ENCODE data around the gene SEMA3C.
A peak's percentile ranks its signal among the peaks of the same experiment; 100 is the strongest.

Gene SEMA3C

DNA sequence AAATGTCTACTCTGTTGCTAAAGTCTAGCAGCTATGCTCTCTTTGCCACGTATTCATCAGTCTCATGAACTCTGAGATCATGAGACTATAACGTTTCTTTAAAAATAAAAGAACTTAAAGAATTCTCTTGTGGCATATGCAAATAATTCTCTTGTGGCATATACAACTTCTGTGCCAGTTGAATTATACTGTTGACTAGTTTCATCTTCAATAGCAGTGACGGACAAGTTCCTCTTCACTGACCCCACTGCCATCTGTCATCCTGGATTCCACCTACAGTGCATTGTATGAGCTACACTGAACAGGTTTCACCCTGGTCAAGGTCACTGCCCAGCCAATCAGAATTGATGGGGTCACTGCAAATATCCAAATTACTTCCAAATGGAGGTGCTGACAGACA is 192.2 kb downstream of the SEMA3C start:
- H3K27ac ChIP-seq: no peak overlapping the region
- no peak overlapping the region for H3K4me3 ChIP-seq

DNA sequence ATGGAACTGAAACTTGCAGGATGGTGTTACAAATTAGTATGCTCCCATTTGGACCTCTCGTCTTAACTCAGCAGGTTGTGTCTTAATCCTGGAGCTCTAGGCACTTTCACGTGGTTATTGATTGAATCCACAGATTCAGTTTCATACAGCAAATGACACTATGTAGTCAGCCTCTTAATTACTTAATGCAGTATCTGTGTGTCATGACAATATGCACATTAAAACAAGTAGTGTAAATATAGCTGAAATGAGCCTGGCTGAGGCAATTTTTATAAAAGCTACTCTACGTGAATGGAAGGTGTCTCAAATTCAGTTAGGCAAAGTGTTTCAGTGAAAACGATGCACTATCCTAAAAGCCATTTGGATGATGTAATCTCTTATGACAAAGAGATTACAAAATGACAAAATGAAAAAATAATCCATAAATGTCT is 193.7 kb downstream of the SEMA3C start:
- H3K4me3 ChIP-seq: no peak overlapping the region
- H3K27ac ChIP-seq: peak overlapping the region in 3 of 21 experiments; percentile 22 to 38 (median 28)

DNA sequence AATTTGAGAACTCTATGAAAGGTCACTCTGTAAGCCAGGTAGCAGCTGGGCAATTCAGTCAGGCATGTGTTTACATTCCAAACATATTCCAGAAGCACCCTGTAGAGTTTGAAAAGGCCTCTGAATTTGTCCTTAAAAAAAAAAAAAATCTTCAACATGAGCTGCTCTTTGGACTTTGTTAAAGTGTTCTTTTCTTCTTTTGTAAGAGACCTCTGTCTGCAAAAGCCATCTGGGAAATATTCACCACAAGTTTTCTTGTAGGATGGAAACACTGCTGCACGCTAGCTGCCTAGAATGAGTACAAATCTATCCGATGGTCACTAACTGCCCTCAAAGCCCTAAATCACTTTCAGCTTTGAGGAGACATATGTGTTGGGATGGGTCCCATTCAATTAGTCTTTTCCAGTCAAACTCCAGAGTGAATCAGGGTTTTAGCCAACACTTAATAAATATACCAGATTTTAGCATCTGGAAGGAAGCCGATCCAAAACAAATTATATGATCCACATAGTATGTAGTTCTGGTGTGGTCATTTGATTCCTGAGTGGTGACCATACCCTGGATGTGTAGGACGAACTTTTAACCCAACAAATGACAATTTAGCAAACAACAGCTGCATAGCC is 194.5 kb downstream of the SEMA3C start:
- no peak overlapping the region for H3K4me3 ChIP-seq
- H3K27ac ChIP-seq: peak overlapping the region in 6 of 21 experiments; percentile 19 to 65 (median 41)

DNA sequence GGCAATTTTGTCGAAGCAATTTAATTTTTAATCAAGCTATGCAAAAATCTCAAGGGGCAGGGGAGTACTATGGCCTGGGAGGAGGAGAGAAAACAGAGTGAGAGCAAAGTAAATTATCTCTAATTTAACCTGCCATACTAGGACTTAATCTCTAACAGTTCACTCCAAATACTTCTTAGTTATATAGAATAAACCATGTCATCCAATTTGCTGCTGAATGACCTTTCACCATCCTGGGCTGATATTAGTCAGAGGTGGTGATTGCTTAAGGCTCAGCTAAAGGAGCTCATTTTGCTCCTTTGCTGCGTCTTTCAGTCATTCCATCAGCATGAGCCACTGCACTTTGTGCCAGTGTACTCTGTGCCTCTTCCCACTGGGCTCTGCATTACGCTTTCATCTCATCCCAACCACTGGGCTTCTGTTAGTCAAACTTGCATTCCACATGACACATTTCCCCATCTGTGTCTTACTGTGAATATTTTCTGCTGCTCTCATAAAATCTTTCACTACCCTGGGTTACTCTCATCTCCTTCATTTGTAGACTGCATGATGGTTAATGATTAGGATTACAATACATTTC is 196.1 kb downstream of the SEMA3C start:
- H3K4me3 ChIP-seq: no peak overlapping the region
- H3K27ac ChIP-seq: peak overlapping the region in 16 of 21 experiments; percentile 25 to 86 (median 62)

DNA sequence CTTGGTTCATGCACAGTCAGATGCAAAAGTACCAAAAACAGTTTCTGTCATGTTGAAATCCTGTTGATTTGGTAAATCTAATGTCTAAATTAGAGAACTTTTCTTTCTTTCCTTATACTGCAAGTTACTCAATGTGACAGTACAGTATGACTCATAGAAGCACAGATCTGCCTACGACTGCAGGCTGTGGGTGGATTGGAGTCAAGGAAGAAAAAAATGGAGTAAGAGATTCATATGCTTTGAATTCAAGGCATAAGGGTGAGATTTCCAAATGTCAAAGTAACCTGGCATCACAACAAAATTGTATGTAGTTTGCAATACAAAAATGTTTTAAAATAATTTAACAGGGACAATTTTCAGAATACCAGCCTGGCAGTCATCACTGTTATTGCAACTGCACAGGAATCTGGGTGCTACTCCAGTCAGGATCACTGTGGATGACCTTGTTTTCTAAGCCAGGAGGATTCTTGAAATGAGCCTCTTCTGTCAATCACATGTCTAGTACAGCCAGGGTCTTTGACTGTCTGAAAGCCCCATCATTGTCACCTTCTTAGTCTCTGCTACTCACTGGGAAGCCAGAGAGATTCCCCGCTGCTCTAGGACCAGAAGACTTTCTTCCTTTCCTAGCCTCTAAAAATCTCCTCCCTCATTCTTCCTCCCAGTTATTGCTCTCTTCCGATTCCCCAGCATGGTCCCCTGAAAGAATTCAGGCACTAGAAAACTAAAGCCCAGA is 196.8 kb downstream of the SEMA3C start:
- peak overlapping the region in 16 of 21 experiments; percentile 25 to 86 (median 62) for H3K27ac ChIP-seq

DNA sequence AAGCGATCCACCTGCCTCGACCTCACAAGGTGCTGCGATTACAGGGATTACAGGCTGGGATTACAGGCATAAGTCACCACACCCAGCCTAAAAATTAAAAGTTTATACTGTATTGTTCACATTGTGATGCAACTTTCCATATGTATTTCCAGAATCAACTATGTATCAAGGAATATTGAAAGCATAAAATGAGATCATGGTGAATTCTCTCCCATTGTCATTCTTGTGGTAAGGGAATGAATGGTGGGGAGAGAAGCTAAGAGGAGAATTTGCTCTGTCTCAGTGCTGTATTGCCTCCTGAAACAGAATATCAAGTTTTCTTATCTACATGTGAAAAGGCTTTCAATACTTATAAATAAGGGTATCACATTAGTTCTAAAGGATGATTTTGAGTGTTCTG is 198.7 kb downstream of the SEMA3C start:
- Histone ChIP-seq H3K27ac (no peak overlapping the region), H3K4me3 (no peak overlapping the region)

More for the DNA sequence above, 196.8 kb downstream of the SEMA3C start:
- no peak overlapping the region for H3K4me3 ChIP-seq

DNA sequence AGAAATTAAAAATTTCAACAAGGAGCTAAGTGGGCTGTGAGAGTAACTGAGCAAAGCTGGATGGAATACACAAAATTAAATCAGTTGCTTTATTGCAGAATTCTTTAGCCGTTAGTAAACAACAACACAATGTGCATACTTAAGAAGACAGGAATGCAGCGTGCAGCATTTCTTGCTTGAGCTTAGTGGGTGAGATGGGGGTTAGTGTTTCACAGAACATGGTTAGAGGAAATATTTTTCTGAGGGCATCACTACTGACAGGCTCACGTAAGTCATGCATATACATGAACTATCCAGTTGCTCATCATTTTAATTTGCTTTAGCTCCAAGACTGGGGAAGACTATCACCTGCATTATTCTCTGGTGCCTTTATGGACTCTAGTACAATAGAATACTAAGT is 199.6 kb downstream of the SEMA3C start:
- Histone ChIP-seq H3K27ac (no peak overlapping the region), H3K4me3 (no peak overlapping the region)

- no peak overlapping the region for H3K27ac ChIP-seq
- no peak overlapping the region for H3K4me3 ChIP-seq
Observed at GRCh38 chr7:80711531-80711930, 207.3 kb downstream of the SEMA3C start.

- no peak overlapping the region for H3K27ac ChIP-seq
Observed at GRCh38 chr7:80708123-80708522, 210.7 kb downstream of the SEMA3C start.

GRCh38 chr7:80707318-80707717 is 211.5 kb downstream of the SEMA3C start:
- Histone ChIP-seq H3K27ac (no peak overlapping the region), H3K4me3 (no peak overlapping the region)

More at GRCh38 chr7:80708123-80708522, 210.7 kb downstream of the SEMA3C start:
- H3K4me3 ChIP-seq: no peak overlapping the region

DNA sequence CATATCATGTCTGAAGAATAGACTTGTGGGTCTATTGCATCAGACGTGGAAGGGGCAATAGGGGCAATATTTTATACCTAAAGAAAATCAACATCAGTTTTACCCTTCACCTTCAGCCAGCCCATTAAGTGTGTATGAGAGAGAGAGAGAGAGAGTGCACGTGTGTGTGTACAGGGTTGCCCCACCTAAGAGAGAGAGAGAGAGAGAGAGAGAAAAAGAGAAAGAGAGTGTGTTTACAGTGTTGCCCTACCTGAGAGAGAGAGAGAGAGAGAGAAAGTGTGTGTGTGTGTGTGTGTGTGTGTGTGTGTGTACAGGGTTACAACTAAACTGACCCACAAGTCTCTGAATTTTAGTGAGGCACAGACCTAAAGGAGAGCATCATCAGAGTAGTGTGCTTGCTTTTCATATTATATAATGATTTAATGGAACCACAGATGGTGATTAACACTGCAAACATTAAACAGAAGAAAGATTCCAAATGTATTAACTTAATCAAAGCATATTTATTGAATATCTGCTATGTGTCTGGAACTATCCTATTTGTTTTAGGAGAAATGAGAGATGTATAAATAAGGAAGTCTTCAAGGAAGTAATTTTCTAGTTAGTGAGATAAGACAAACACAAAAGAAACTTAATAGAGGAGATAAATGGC is 213.6 kb downstream of the SEMA3C start:
- H3K4me3 ChIP-seq: no peak overlapping the region
- no peak overlapping the region for H3K27ac ChIP-seq

- Histone ChIP-seq H3K27ac (no peak overlapping the region), H3K4me3 (no peak overlapping the region)
Observed at GRCh38 chr7:80703272-80703671, 215.6 kb downstream of the SEMA3C start.

DNA sequence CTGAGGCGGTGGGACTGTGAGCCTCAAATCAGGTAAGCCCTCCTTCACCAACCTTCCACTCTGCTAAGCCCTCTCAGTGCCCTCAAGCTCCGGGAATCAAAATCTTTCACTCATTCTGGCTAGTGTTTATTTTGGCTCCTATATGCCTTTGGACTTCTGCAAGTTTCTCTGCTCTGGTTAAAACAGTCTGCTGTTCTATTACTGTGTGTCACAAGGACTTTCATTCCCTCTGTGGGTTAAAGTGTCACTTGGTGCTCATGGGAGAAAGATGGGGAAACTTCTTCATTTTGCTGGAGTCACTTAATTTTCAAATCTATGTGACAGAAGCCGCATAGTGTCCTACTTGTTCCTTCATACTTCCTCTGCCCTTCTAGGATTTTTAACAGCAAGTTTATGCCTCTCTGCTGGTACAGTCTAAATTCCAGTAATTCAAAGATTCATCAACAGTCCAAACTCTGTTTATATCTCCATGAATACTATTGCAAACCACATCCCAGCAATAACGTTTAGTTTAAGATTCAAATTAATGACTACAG is 219.1 kb downstream of the SEMA3C start:
- no peak overlapping the region for H3K4me3 ChIP-seq
- no peak overlapping the region for H3K27ac ChIP-seq

- Histone ChIP-seq H3K4me3 (no peak overlapping the region), H3K27ac (no peak overlapping the region)
Observed at GRCh38 chr7:80699045-80699638, 219.7 kb downstream of the SEMA3C start.

All from skin epidermis (tissue), 12 donors.